ENCODE results near the gene SND1.

GRCh38 chr7:128008141-128008540 is 356.1 kb downstream of the SND1 start:
- TF ChIP-seq POLR2AphosphoS5 (IDR thresholded peaks at IDR 0.05; ENCODE audit: low read depth, low read length) (no peak), POLR2A (IDR thresholded peaks at IDR 0.05; ENCODE audit: low read depth, low read length) (no peak)

Data from GM12892 (cell line).